Hematopoietic multipotent progenitor cell (in vitro differentiated cells): Measurements from ENCODE around the gene ZMIZ1. TPM values are rescaled to one million over a fixed set of nuclear protein-coding genes. Genes with fewer than 3 reads are reported as not detected.

Experiments
- DNase-seq, 3 donors: peaks; one replicate each; pipeline ENCODE4 v3.0.0-alpha.2; 2011 to 2015; ENCODE audit warnings: low read depth in 2 of 3, low spot score in 2 of 3
- total RNA-seq: library from RNA; depleted of rRNA; stranded (reverse); fragments of >200 nt; gene quantifications from one replicate; pipeline ENCODE4 v1.2.3, GENCODE V29; 2012

ZMIZ1 gene
- total RNA-seq, 1 donor = 114 TPM

DNA sequence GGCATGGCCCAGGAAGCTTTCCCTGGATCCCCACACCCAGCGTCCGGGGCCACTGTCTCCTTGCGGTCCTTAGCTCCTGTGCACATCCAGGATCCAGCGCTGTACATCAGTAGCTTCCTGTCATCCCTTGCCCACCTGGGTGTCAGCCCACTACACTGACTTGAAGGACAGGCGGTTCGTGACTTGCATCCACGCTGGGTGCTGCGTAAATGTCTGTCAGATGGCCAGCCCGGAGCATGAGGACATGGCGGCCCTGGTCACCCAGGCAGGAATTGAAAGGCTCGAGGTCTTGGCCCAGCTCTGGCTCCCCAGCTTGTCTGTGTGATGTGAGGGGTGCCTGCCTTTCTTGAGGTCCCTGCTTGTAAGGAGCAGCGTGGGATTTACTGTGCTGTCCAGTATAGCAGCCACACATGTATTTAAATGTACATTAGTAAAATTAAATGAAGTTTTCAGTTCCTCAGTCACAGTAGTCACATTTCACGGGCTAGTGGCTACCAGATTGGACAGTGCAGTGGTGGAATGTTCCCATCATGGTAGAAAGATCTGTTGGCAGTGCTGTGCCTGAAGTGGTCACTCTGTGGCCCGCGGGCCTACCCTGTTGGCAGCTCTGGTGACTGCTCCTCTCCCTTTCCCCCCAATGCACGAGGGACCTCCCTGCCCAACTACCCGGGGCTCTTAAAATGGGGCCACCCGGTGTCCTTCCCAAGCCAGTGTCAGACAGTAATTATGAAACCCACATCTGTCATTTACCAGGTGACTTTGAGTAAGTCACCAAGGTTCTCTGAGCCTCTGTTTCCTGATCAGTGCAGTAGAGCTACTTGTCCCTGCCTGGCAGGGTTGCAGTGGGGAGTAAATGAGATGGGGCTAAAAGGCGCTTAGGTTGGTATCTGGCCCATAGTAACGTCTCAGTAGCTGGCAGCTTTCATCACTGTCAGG, 180.7 kb downstream of the ZMIZ1 start:
- no peak for DNase-seq

DNA sequence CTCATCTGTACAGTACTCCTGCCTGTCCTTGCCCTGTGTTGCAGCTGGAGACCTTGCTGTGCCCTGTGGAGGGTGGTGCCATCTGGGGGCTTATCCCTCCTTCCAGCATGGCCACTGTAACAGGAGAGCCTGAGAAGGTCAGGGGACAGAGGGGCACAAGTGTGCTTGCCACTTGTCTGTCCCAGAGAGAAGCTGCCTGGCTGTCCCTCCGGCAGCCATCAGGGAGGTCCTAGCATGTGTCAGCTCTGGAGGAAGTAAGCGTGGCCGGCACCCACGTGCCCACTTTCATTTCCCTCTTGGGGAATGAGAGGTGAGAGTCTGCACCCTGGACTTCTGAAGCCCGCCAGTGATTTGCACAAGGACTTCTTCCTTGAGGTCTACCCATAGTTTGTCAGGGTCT, 181.5 kb downstream of the ZMIZ1 start:
- DNase-seq = no peak

DNA sequence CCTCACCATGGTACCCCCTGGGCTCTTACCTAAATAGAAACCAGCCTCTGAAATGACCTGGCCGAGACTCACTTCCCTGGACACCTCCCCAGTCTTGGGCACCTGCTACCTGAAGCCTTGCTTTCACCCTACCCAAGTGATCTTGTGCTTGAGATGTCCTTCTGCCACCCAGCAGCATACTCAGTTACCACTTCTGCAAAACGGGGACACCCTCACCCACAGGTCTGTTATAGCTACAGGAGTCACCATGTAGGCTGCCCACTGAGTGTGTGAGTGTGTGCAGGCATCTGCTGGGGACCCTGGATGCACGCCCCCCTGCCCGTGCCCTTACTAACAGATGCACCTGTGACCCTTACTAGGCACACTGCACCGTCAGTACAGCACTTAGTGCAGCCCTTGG, 183.7 kb downstream of the ZMIZ1 start:
- DNase-seq = no peak

DNA sequence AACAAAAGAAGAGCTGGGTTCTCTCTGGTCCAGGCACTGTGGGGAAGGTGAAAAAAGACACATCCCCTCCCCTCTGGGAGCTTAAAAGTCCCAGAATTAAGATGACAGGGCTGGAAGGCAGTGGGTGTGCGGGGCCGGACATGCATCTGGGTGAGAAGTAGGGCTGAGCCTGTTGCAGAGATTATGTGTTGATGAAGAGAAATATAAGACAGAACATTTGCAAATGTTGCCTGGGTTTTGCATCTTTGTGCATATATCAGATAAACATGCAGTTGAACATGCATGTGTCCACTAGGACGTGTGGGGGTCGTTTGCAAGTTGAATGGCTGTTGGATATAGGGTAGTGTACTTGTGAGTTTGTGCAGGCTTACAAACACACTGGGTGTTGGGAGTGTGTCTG, 184.2 kb downstream of the ZMIZ1 start:
- no peak for DNase-seq

GRCh38 chr10:79253704-79254103, 184.9 kb downstream of the ZMIZ1 start:
- no peak for DNase-seq

- no peak for DNase-seq
Observed at GRCh38 chr10:79254333-79255006, 185.7 kb downstream of the ZMIZ1 start.

GRCh38 chr10:79255007-79255507, 186.3 kb downstream of the ZMIZ1 start:
- DNase-seq = no peak

DNA sequence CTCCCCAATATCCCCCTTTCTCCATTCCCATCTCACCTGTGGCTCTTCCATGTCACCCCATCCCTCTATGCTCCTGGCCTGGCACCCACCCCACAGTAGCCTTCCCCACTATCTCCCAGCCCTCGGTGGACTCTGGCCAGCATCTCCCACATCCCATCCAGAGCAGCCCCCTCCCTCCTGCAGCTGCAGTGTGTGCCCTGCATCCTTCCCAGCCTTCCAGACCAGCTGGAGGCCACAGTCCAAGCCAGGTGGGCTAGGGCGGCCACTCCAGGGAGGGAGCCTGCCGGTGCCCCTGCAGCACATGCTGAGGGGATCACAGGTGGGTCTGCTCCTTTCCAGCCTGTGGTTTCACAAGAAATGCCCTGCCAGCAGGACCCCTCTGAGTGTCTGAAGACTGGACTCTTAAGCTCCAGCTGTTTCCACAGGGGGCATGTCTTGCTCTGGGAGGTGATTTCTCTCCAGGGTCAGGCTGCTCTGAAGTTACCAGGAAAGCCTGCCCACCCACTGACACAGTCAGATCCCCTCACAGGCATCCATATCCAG, 187.6 kb downstream of the ZMIZ1 start:
- no peak for DNase-seq

- no peak for DNase-seq
Observed at GRCh38 chr10:79258894-79259293, 190.1 kb downstream of the ZMIZ1 start.

- DNase-seq = no peak
Observed at GRCh38 chr10:79259834-79260233, 191.1 kb downstream of the ZMIZ1 start.

- DNase-seq = no peak
Observed at GRCh38 chr10:79260811-79261740, 192.3 kb downstream of the ZMIZ1 start.

DNA sequence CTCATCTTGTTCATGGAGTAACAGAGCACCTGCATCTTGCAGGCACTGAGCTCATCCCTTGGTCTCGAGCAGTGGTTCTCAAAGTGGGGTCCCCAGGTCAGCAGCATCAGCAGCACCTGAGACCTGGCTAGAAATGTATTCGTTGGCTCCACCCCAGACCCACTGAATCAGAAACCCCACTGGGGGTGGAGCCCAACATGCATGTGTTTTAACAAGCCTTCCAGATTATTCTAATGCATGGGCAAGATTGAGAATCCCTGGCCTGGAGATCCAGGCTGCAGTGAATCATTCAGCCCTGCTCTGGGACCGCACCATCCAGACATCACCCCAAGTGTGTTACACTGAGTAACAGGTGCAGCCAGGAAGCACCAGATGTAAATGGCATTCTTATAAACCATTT, 193.4 kb downstream of the ZMIZ1 start:
- DNase-seq = no peak

- no peak for DNase-seq
Observed at GRCh38 chr10:79262959-79263746, 194.4 kb downstream of the ZMIZ1 start.

DNA sequence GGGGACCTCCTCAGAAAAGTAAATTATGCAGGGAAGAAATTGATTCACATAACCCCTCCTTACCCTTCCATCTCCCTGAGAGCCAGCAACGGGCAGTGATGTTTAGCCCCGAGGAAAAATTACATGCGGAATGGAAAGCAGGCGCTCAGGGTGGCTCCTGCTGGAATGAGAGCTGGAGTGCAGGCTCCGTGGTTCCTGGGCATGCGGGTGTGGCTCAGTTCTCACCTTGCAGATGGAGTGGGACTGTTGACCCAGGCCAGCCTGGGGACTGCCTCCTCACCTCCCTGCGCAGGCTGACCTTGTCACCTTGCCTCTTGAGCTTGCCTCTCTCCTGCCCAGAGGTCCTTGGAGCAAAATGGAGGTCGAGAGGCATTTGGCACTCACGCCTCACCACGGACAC, 195.2 kb downstream of the ZMIZ1 start:
- no peak for DNase-seq

- no peak for DNase-seq
Observed at GRCh38 chr10:79264942-79265341, 196.2 kb downstream of the ZMIZ1 start.

DNA sequence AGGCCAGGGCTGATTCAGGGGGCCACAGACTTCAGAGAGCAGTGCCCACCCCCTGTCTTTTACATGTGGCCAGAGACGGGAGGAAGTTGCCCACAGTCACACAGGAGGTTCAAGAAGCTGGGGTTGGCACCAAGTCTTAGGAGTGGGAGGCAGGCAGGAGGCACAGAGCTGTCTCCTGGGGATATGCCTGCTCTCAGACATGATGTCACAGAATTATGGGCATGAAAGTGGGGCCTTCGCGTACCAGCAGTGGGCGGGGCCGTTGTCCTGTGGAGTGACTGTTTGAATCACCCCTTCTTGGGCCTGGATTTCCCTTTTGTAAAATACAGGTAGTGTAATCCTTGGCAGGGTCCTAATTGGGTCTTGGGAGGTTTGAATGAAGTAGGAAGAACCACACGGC, 197.3 kb downstream of the ZMIZ1 start:
- peak in 1 of 3 donors; percentile 22 for DNase-seq

GRCh38 chr10:79266543-79267312, 198.0 kb downstream of the ZMIZ1 start:
- peak in 2 of 3 donors; percentile 50 to 52 for DNase-seq

DNA sequence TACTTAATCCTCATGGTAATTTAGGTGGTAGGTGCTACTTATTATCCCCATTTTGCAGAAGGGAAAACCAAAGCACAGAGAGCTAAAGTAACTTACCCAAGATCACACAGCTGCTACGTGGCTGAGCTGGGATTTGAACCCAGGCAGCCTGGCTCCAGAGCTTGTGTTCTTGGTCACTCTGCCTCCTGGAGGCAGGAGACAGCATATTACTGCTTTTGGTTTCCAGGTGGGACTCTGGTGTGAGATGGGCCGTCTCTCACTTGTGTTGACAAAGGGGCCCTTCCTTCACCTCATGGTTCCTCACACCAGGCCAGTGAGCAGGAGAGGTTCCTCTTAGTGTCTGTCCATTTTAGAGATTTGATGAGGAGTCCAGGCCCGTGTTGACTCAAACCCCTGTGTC, 198.7 kb downstream of the ZMIZ1 start:
- DNase-seq = no peak

DNA sequence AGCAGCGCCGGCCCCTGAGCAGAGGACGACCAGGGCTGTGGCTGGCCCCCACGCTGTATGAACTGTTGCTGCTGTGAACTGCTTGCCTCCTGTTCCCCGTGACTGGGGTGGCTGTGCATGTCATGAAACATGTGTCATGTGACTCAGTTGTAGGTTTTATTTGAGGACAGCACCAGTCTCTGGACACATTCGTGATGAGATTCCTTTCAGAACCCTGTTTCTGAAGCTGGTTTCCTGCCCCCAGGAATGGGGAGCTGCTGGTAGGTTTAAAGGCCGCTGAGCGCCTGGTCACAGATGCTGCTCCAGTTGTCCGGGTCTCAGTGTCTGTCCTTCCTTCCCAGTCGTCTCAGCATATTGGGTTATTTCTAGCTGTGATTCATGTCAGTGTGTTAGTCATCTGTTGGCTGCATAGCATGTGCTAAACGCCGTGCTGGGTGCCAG, 199.4 kb downstream of the ZMIZ1 start:
- DNase-seq = no peak
